ENCODE measurements around the gene CSDE1.

GRCh38 chr1:114707604-114708003 is 50.2 kb downstream of the CSDE1 start:
- TF ChIP-seq CTCF (IDR thresholded peaks at IDR 0.05) (no peak), POLR2A (IDR thresholded peaks at IDR 0.05) (no peak)

All from heart left ventricle (tissue), 13 donors.